SH-SY5Y (cell line): ENCODE results near the gene ACSL5.

Experiments used
- GATA2 ChIP-seq: IDR thresholded peaks from 2 replicates; pipeline ENCODE4 v1.6.1; 2011; ENCODE audit warnings: mild to moderate bottlenecking, low read depth, low read length
- GATA3 ChIP-seq: IDR thresholded peaks from 2 replicates; pipeline ENCODE4 v1.6.1; 2011; ENCODE audit warnings: low read depth, mild to moderate bottlenecking, low read length, moderate library complexity

DNA sequence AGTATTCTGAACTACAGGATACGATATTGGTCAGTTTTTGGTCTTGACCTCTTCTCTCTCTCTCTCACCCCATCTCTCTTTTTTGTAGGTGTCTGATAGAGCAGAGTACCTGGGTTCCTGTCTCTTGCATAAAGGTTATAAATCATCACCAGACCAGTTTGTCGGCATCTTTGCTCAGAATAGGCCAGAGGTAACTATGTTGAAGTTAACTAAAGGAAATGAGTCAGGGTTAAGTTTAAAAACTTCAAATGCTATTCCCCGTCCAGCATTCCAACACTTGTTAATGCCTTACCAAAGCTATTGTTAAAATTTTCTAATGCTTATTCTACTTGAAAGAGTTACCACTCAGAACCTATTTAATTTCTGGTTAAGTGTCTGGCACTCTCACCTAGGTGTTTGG lies 30.7 kb downstream of the ACSL5 start:
- TF ChIP-seq GATA2 (no peak), GATA3 (no peak)
